ENCODE measurements around the gene SMG1.
A peak's percentile ranks its signal among the peaks of the same experiment; 100 is the strongest.
"Not testable (repeated sequence)": the region's sequence is repeated elsewhere in the genome, so short reads cannot be mapped to it uniquely, and the experiment has no call there.

Gene SMG1

DNA sequence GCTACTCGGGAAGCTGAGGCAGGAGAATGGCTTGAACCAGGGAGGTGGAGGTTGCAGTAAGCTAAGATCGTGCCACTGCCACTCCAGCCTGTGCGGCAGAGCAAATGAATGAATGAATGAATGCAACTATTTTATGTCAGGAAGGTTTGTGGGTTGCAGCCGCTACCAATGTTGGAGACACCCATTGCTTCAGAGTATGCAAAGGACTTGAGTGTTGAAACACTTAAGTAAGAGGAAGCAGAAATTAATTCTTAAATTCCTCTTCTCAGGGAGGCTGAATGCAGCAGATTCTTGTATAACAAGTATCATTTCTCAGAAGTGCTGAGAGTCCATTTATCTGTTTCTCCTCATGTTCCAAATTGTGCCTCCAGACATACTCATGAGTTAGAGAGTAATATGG lies 151.6 kb downstream of the SMG1 start:
- DNase-seq (ENCODE audit: low spot score): not testable (repeated sequence)

- not testable (repeated sequence) for DNase-seq (ENCODE audit: low spot score)
Observed at GRCh38 chr16:18772171-18772570, 154.0 kb downstream of the SMG1 start.

DNA sequence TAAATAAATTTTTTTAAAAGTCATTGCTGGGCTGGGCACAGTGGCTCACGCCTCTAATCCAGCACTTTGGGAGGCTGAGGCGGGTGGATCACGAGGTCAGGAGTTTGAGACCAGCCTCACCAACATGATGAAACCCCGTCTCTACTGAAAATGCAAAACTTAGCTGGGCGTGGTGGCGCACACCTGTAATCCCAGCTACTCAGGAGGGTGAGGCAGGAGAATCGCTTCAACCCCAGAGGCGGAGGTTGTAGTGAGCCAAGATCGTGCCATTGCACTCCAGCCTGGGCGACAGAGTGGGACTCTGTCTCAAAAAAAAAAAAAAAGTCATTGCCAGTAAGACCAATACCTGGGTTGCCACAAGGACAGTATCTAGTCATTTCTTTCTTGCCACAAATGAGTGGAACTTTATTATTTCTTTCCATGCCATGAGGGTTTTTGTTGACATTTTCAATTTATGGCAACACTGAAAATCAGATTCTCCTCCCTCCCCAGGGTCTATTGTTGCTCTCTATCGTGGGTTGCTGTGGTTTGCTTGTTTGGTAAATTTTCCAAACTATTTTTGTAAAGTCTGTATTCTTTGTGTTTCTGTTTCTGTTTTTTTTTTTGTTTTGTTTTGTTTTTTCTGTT lies 155.8 kb downstream of the SMG1 start:
- not testable (repeated sequence) for DNase-seq (ENCODE audit: low spot score)

GRCh38 chr16:18767217-18767616 lies 159.0 kb downstream of the SMG1 start:
- DNase-seq (ENCODE audit: low spot score): not testable (repeated sequence)

- not testable (repeated sequence) for DNase-seq (ENCODE audit: low spot score)
Observed at GRCh38 chr16:18762713-18763112, 163.5 kb downstream of the SMG1 start.

GRCh38 chr16:18759598-18760520 lies 166.3 kb downstream of the SMG1 start:
- not testable (repeated sequence) for DNase-seq (ENCODE audit: low spot score)
- TF ChIP-seq, protein P1, sequence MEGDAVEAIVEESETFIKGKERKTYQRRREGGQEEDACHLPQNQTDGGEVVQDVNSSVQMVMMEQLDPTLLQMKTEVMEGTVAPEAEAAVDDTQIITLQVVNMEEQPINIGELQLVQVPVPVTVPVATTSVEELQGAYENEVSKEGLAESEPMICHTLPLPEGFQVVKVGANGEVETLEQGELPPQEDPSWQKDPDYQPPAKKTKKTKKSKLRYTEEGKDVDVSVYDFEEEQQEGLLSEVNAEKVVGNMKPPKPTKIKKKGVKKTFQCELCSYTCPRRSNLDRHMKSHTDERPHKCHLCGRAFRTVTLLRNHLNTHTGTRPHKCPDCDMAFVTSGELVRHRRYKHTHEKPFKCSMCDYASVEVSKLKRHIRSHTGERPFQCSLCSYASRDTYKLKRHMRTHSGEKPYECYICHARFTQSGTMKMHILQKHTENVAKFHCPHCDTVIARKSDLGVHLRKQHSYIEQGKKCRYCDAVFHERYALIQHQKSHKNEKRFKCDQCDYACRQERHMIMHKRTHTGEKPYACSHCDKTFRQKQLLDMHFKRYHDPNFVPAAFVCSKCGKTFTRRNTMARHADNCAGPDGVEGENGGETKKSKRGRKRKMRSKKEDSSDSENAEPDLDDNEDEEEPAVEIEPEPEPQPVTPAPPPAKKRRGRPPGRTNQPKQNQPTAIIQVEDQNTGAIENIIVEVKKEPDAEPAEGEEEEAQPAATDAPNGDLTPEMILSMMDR (IDR thresholded peaks at IDR 0.05; ENCODE audit: extremely low read depth, missing control alignments): peak; percentile 29

- not testable (repeated sequence) for DNase-seq (ENCODE audit: low spot score)
Observed at GRCh38 chr16:18757960-18758660, 168.1 kb downstream of the SMG1 start.

GRCh38 chr16:18756639-18757038 lies 169.6 kb downstream of the SMG1 start:
- not testable (repeated sequence) for DNase-seq (ENCODE audit: low spot score)
